SJSA1 (cell line): Measurements from ENCODE around the gene FMO5. TPM values are rescaled to one million over a fixed set of nuclear protein-coding genes. Genes with fewer than 3 reads are reported as not detected.
"Not testable (repeated sequence)": the region's sequence is repeated elsewhere in the genome, so short reads cannot be mapped to it uniquely, and the experiment has no call there.

ENCODE experiments used
- DNase-seq, 2 experiments: peaks; one replicate each; pipeline ENCODE4 v3.0.0-alpha.2; 2015 to 2020; ENCODE audit warnings: low spot score in 2 of 2, low read depth in 1 of 2
- H3K27ac ChIP-seq: fragments of 250-450 bp; sonication (Bioruptor Pico); 2 replicates; pipeline ENCODE4 v1.5.1; 2020; ENCODE audit warnings: mild to moderate bottlenecking, moderate library complexity
- H3K27me3 ChIP-seq: fragments of 250-450 bp; sonication (Bioruptor Pico); replicated peaks from 2 replicates; pipeline ENCODE4 v1.5.1; 2020; ENCODE audit warnings: mild to moderate bottlenecking, moderate library complexity
- H3K36me3 ChIP-seq: fragments of 250-450 bp; sonication (Bioruptor Pico); 2 replicates; pipeline ENCODE4 v1.5.1; 2020; ENCODE audit warnings: mild to moderate bottlenecking
- H3K4me1 ChIP-seq: fragments of 250-450 bp; sonication (Bioruptor Pico); replicated peaks from 2 replicates; pipeline ENCODE4 v1.6.1; 2021; ENCODE audit warnings: mild to moderate bottlenecking
- H3K4me3 ChIP-seq: fragments of 250-450 bp; sonication (Bioruptor Pico); 2 replicates; pipeline ENCODE4 v1.5.1; 2020; ENCODE audit warnings: mild to moderate bottlenecking
- H3K9me3 ChIP-seq: fragments of 250-450 bp; sonication (Bioruptor Pico); replicated peaks from 2 replicates; pipeline ENCODE4 v1.5.1; 2020; ENCODE audit warnings: mild to moderate bottlenecking
- total RNA-seq: library from RNA; depleted of rRNA; stranded (reverse); fragments of >200 nt; shearing (Covaris generic); gene quantifications from 2 replicates; pipeline ENCODE4 v1.2.3, GENCODE V29; 2014

FMO5 gene
- total RNA-seq, 1 experiment from 2014 or later = 1.5 TPM

- not testable (repeated sequence) for H3K27me3 ChIP-seq, H3K36me3 ChIP-seq, DNase-seq, H3K27ac ChIP-seq, H3K9me3 ChIP-seq, H3K4me1 ChIP-seq, H3K4me3 ChIP-seq
These were observed 8.8 kb upstream of the FMO5 start for GRCh38 chr1:147233903-147234302.

- not testable (repeated sequence) for H3K36me3 ChIP-seq, H3K9me3 ChIP-seq, H3K27me3 ChIP-seq, DNase-seq, H3K27ac ChIP-seq, H3K4me3 ChIP-seq, H3K4me1 ChIP-seq
These were observed 5.9 kb upstream of the FMO5 start for GRCh38 chr1:147231032-147231431.

GRCh38 chr1:147223740-147224615 is 1.2 kb downstream of the FMO5 start:
- Histone ChIP-seq H3K36me3 (no peaks in the 10 kb centered on the region), H3K27ac (no peak overlapping the region), H3K4me1 (no peaks in the 10 kb centered on the region), H3K9me3 (no peaks in the 10 kb centered on the region), H3K27me3 (no peaks in the 10 kb centered on the region), H3K4me3 (no peak overlapping the region)
- no peak for DNase-seq

GRCh38 chr1:147218606-147219005 is 6.5 kb downstream of the FMO5 start:
- Histone ChIP-seq H3K27me3 (no peaks in the 10 kb centered on the region; the same call in 1 of the 2 replicates), H3K27ac (no peak overlapping the region), H3K9me3 (no peaks in the 10 kb centered on the region), H3K36me3 (no peaks in the 10 kb centered on the region), H3K4me1 (no peaks in the 10 kb centered on the region), H3K4me3 (no peak overlapping the region)
- no peak for DNase-seq

GRCh38 chr1:147217141-147217540 is 8.0 kb downstream of the FMO5 start:
- DNase-seq = no peak
- Histone ChIP-seq H3K4me1 (no peaks in the 10 kb centered on the region), H3K36me3 (no peaks in the 10 kb centered on the region), H3K27ac (no peak overlapping the region), H3K27me3 (no peaks in the 10 kb centered on the region; the same call in 1 of the 2 replicates), H3K4me3 (no peak overlapping the region), H3K9me3 (no peaks in the 10 kb centered on the region)

- no peak overlapping the region for H3K4me3 ChIP-seq
- no peaks in the 10 kb centered on the region for H3K4me1 ChIP-seq
- H3K9me3 ChIP-seq = no peaks in the 10 kb centered on the region
- no peaks in the 10 kb centered on the region for H3K36me3 ChIP-seq
- no peaks in the 10 kb centered on the region; the same call in 1 of the 2 replicates for H3K27me3 ChIP-seq
- H3K27ac ChIP-seq = no peak overlapping the region
- DNase-seq = no peak
These were observed 9.0 kb downstream of the FMO5 start for GRCh38 chr1:147216124-147216523.

- Histone ChIP-seq H3K27ac (no peak overlapping the region), H3K27me3 (no peaks in the 10 kb centered on the region; the same call in 1 of the 2 replicates), H3K4me3 (no peak overlapping the region), H3K36me3 (no peaks in the 10 kb centered on the region), H3K4me1 (no peaks in the 10 kb centered on the region), H3K9me3 (no peaks in the 10 kb centered on the region)
- DNase-seq = no peak
These were observed 9.6 kb downstream of the FMO5 start for GRCh38 chr1:147215540-147215916.

- H3K27ac ChIP-seq = no peak overlapping the region
- DNase-seq = no peak
- no peak overlapping the region for H3K4me3 ChIP-seq
- H3K36me3 ChIP-seq = no peaks in the 10 kb centered on the region
- no peaks in the 10 kb centered on the region for H3K4me1 ChIP-seq
- no peaks in the 10 kb centered on the region; the same call in 1 of the 2 replicates for H3K27me3 ChIP-seq
- no peaks in the 10 kb centered on the region for H3K9me3 ChIP-seq
These were observed 10.1 kb downstream of the FMO5 start for GRCh38 chr1:147214842-147215539.

- H3K4me1 ChIP-seq = no peaks in the 10 kb centered on the region
- no peak overlapping the region for H3K4me3 ChIP-seq
- no peak overlapping the region for H3K27ac ChIP-seq
- no peaks in the 10 kb centered on the region for H3K9me3 ChIP-seq
- no peaks in the 10 kb centered on the region for H3K36me3 ChIP-seq
- no peak for DNase-seq
- no peaks in the 10 kb centered on the region; the same call in 1 of the 2 replicates for H3K27me3 ChIP-seq
These were observed 10.8 kb downstream of the FMO5 start for GRCh38 chr1:147214325-147214724.

GRCh38 chr1:147213271-147213670 is 11.9 kb downstream of the FMO5 start:
- no peaks in the 10 kb centered on the region; the same call in 1 of the 2 replicates for H3K27me3 ChIP-seq
- no peak for DNase-seq
- no peaks in the 10 kb centered on the region for H3K4me1 ChIP-seq
- no peak overlapping the region for H3K27ac ChIP-seq
- no peaks in the 10 kb centered on the region for H3K36me3 ChIP-seq
- no peak overlapping the region for H3K4me3 ChIP-seq
- H3K9me3 ChIP-seq = no peaks in the 10 kb centered on the region

GRCh38 chr1:147211577-147211976 is 13.6 kb downstream of the FMO5 start:
- no peak overlapping the region for H3K27ac ChIP-seq
- H3K4me1 ChIP-seq = no peaks in the 10 kb centered on the region
- no peak for DNase-seq
- H3K36me3 ChIP-seq = no peaks in the 10 kb centered on the region
- no peak overlapping the region for H3K4me3 ChIP-seq
- H3K27me3 ChIP-seq = no peaks in the 10 kb centered on the region; the same call in 1 of the 2 replicates
- no peaks in the 10 kb centered on the region for H3K9me3 ChIP-seq

GRCh38 chr1:147210987-147211386 is 14.2 kb downstream of the FMO5 start:
- no peak for DNase-seq
- no peaks in the 10 kb centered on the region for H3K36me3 ChIP-seq
- H3K4me1 ChIP-seq = no peaks in the 10 kb centered on the region
- H3K27me3 ChIP-seq = no peaks in the 10 kb centered on the region; the same call in 1 of the 2 replicates
- no peak overlapping the region for H3K4me3 ChIP-seq
- no peak overlapping the region for H3K27ac ChIP-seq
- no peaks in the 10 kb centered on the region for H3K9me3 ChIP-seq

- Histone ChIP-seq H3K4me1 (no peaks in the 10 kb centered on the region), H3K27ac (no peak overlapping the region), H3K36me3 (no peaks in the 10 kb centered on the region), H3K9me3 (no peaks in the 10 kb centered on the region), H3K27me3 (no peaks in the 10 kb centered on the region), H3K4me3 (no peak overlapping the region)
- DNase-seq = no peak
These were observed 15.0 kb downstream of the FMO5 start for GRCh38 chr1:147209825-147210821.
